ENCODE data around the gene CNN1. TPM values are rescaled to one million over a fixed set of nuclear protein-coding genes. Genes with fewer than 3 reads are reported as not detected.

The CNN1 gene
- total RNA-seq, 2 donors from 2014 or later = 10.9 to 15.2 TPM

DNA sequence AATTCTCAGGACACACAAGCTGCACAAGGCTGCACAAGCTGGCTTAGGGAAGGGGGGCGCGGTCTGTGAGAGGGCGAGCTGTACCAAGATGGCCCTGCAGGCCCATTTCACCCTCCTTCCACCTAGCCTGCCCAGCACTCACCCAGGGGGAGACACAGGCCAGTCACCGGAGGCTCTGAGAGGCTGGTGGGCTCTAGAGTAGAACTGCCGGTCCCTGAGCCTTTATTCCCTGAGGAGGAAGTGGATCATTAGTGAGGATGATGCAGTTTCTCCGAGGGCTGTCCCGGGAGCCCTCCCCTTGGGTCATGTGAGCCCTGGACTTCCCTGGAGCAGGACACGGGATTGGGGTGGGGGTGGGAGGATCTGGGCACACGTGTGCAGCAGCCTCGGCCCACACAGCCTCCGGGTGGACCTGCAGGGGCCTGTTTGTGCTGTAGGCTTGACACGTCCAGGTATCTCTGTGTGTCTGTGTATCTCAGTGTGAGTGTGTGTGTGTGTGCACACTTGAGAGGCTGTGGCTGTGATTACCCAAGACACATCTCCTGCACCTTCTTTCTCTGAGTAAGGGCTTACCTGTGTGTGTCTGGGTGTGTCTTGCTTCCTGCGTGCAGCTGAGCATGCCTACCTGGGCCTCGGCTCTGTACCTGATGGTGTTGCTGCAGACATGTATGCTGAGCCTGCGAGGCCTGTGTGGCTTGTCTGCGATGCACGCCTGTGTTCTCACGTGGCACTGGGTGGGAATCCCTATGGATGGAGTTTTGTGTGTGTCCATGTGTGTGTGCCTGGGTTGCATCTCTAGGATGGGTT, 39.0 kb downstream of the CNN1 start, which contains the start of gene ACP5:
ACP5 (minus strand) TSS at position 195 of the 807 bp plus-strand sequence. CDS start 328 bp downstream, outside the sequence.
- Histone ChIP-seq H3K4me3 (no peak within 1 kb of the TSS), H3K36me3 (replicated peaks in 1 of 2; ENCODE audit: insufficient read depth in 1 of 2, low read depth in 2 of 2) (no peaks in the 10 kb centered on the region), H3K9me3 (no peaks in the 10 kb centered on the region), H3K27me3 (no peaks in the 10 kb centered on the region), H3K4me1 (peaks cover 31% of the 10 kb centered on the region), H3K27ac (peak within 1 kb of the TSS in 2 of 4 donors; percentile 48 to 55)
- intact Hi-C loops (cut with DNase I) = no loop called here
- ATAC-seq (no peak), DNase-seq (no peak)
- WGBS, 2 donors = 69 to 79% methylated on average over 6 to 15 of the region's 18 CpGs
- TF ChIP-seq, protein P1, sequence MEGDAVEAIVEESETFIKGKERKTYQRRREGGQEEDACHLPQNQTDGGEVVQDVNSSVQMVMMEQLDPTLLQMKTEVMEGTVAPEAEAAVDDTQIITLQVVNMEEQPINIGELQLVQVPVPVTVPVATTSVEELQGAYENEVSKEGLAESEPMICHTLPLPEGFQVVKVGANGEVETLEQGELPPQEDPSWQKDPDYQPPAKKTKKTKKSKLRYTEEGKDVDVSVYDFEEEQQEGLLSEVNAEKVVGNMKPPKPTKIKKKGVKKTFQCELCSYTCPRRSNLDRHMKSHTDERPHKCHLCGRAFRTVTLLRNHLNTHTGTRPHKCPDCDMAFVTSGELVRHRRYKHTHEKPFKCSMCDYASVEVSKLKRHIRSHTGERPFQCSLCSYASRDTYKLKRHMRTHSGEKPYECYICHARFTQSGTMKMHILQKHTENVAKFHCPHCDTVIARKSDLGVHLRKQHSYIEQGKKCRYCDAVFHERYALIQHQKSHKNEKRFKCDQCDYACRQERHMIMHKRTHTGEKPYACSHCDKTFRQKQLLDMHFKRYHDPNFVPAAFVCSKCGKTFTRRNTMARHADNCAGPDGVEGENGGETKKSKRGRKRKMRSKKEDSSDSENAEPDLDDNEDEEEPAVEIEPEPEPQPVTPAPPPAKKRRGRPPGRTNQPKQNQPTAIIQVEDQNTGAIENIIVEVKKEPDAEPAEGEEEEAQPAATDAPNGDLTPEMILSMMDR (IDR thresholded peaks at IDR 0.05) = no peak
- no peak for TF ChIP-seq POLR2A (IDR thresholded peaks at IDR 0.05)

- ATAC-seq = peak; percentile 16
- Histone ChIP-seq H3K4me1 (peaks cover 31% of the 10 kb centered on the region), H3K27me3 (no peaks in the 10 kb centered on the region), H3K27ac (peak overlapping the region in 2 of 4 donors; percentile 48 to 55), H3K9me3 (no peaks in the 10 kb centered on the region), H3K36me3 (replicated peaks in 1 of 2; ENCODE audit: insufficient read depth in 1 of 2, low read depth in 2 of 2) (no peaks in the 10 kb centered on the region), H3K4me3 (no peak overlapping the region)
- intact Hi-C loops (cut with DNase I) = no loop called here
- TF ChIP-seq, protein P1 (IDR thresholded peaks at IDR 0.05) = no peak
- TF ChIP-seq POLR2A (IDR thresholded peaks at IDR 0.05) = peak in 1 of 3 donors; percentile 39
- DNase-seq = peak in 3 of 4 donors; percentile 36 to 64 (median 61)
- 19 to 37% methylated on average over 14 to 57 of the region's 62 CpGs for WGBS, 2 donors
These were observed 39.8 kb downstream of the CNN1 start for GRCh38 chr19:11578258-11579142.

DNA sequence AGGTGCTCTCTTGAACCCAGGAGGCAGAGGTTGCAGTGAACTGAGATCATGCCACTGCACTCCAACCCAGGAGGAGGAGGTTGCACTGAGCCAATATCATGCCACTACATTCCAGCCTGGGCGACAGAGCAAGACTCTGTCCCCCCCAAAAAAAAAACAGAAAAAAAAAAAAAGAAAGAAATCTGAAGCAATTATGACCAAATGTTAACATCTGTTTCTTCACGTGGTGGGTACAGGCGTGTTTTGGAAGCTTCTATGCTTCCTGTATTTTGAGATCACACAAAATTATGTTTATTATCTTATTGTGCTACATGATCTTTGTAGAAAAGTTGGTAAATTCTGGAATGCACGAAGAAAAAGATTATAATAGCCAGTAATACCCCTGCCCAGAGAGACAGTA, 41.5 kb downstream of the CNN1 start:
- no peak overlapping the region for H3K4me3 ChIP-seq
- no peak for ATAC-seq
- no peaks in the 10 kb centered on the region for H3K9me3 ChIP-seq
- no peak overlapping the region for H3K27ac ChIP-seq
- WGBS, 2 donors = 74 to 76% methylated on average over 4 of the region's 4 CpGs
- no peak for DNase-seq
- no peaks in the 10 kb centered on the region for H3K36me3 ChIP-seq (replicated peaks in 1 of 2; ENCODE audit: insufficient read depth in 1 of 2, low read depth in 2 of 2)
- H3K4me1 ChIP-seq = peaks cover 31% of the 10 kb centered on the region
- intact Hi-C loops (cut with DNase I) = loop anchor here (10.0 kb wide), 1 partner anchor 285 kb away; the partner anchor contains the start of gene TSPAN16
- no peaks in the 10 kb centered on the region for H3K27me3 ChIP-seq
- no peak for TF ChIP-seq POLR2A (IDR thresholded peaks at IDR 0.05)
- TF ChIP-seq, protein P1 (IDR thresholded peaks at IDR 0.05) = no peak

DNA sequence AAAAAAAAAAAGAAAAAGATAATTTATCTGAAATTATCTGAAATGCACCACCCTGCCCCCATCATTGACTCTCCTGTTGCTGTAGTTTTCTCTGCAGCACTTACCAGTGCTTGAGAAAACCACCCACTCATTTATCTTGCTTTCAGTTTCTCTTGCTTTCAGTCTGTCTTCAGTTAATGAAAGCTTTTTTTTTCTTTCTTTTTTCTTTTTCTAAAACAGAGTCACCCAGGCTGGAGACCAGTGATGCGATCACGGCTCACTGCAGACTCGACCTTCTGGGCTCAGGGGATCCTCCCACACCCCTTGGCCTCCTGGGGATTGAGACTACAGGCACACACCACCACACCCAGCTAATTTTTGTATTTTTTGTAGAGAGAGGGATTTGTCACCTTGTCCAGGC, 43.1 kb downstream of the CNN1 start:
- TF ChIP-seq POLR2A (IDR thresholded peaks at IDR 0.05) = no peak
- TF ChIP-seq, protein P1 (IDR thresholded peaks at IDR 0.05) = no peak
- H3K9me3 ChIP-seq = no peaks in the 10 kb centered on the region
- WGBS, 2 donors = 32 to 51% methylated on average over 3 of the region's 3 CpGs
- no peaks in the 10 kb centered on the region for H3K36me3 ChIP-seq (replicated peaks in 1 of 2; ENCODE audit: insufficient read depth in 1 of 2, low read depth in 2 of 2)
- ATAC-seq (peak; percentile 30), DNase-seq (peak in 1 of 4 donors; percentile 10)
- no peaks in the 10 kb centered on the region for H3K27me3 ChIP-seq
- H3K4me1 ChIP-seq = peaks cover 31% of the 10 kb centered on the region
- peak overlapping the region; percentile 40 to 87 (median 85) for H3K27ac ChIP-seq
- H3K4me3 ChIP-seq = no peak overlapping the region
- intact Hi-C loops (cut with DNase I) = loop anchor here (10.0 kb wide), 1 partner anchor 287 kb away; the partner anchor contains the start of gene TSPAN16

All from body of pancreas (tissue), 4 donors.